CD4-positive, alpha-beta T cell treated with Interleukin-15 for 4 hours (primary cell): ENCODE measurements around the gene ANTXRL.
"Not testable (repeated sequence)": the region's sequence is repeated elsewhere in the genome, so short reads cannot be mapped to it uniquely, and the experiment has no call there.

ENCODE experiments used
- DNase-seq: peaks from one replicate; pipeline ENCODE4 v3.0.0-alpha.2; 2020; ENCODE audit warnings: low spot score

ANTXRL gene

GRCh38 chr10:46286991-46287693, at the start of gene ANTXRL:
ANTXRL (plus strand) TSS chr10:46286997; CDS start chr10:46287263, 266 bp downstream.
- no peak for DNase-seq

GRCh38 chr10:46237815-46238510, 48.8 kb upstream of the ANTXRL start:
- no peak for DNase-seq

GRCh38 chr10:46239247-46239646, 47.5 kb upstream of the ANTXRL start:
- no peak for DNase-seq

DNA sequence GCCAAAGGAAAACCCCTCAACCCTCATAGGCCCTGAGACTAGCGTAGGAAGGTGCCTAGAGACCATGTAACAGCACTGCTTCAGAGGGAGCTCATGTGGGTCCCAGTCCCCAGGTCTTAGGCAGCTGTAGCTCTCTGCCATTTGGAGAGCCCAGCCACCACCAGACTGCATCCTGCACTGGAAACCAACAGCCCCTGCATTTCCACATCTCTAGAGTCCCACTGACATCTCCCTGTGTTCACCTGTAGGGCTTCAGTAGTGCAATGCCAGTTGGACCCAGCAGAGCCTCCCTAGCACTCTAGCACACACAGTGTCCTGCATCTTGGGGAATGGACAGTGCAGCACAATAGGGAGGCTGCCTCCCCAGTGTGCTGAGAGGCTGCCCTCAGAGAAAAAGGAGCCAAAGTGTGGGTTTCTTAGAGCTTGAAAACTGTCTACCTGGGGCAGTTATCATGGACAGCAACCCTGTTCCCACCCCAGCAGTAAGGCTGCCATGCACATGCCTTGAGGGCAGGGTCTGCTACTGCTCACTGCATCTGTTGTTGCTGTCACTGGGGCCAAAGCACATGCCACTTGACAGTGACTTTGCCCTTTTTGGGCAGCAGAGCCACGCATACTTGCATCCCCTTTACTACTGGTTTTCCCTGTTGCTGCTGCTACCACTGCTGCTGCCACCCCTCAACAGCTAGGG, 46.7 kb upstream of the ANTXRL start:
- no peak for DNase-seq

DNA sequence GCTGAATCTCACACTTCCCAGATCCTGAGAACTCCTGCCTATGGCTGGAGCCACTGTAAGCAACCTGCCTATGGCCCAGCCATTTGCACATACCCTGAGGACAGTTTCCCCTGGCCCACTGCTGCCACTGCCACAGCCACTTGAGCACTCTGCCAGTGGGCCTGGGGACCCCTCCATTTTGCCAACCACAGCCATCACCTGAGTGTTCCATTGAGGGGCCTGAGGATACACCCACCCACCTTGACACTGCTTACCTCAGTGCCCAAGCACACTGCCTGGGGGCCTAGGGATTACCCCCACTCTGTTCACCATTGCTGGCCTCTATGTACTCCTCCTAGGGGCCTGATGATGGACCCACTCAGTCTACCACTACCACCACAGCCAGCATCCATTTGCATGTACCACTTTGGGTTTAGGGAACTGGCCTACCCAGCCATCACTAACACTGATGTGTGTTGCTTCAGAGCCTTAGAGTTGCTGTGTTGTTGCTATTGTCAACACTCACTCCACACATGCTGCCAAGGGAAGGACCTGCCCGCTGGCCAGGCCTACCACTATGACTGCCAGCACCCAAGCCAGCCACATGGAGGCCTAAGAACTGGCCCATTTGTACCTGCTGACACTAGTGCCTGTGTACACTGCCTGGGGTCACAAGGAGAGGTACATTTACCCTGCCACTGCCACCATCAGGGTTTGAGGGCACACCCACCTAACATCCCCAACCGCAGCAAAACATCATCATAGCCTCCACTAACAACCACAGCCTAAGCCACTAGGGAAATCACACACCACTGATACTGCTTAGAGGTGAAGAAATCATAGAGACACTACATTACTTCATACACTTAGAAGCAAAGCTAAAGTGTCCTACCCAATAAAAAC, 45.9 kb upstream of the ANTXRL start:
- DNase-seq, result no peak

DNA sequence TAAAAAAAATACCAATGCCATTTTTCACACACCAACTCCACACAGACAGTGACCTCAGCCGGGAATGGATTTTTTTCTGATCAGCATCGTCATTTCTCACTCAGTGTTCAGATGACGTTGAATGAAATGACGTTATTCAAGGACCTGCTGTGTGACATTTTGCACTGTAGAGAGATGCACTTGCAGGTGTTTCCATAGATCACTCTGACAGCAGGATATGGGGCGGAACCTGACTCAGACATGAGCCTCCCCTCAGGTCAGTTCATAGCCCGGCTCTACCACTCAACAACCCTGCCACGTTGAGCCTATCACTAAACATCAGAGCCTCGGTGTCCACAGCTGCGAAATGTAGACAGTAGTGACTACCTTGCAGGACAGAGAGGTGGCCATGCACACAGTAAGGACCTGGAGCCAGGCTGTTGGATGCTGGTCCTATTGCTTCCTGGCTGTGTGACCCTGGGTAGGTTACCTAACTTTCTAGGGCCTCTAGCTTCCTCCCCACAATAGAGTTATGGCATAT, 41.4 kb upstream of the ANTXRL start:
- DNase-seq, result no peak

DNA sequence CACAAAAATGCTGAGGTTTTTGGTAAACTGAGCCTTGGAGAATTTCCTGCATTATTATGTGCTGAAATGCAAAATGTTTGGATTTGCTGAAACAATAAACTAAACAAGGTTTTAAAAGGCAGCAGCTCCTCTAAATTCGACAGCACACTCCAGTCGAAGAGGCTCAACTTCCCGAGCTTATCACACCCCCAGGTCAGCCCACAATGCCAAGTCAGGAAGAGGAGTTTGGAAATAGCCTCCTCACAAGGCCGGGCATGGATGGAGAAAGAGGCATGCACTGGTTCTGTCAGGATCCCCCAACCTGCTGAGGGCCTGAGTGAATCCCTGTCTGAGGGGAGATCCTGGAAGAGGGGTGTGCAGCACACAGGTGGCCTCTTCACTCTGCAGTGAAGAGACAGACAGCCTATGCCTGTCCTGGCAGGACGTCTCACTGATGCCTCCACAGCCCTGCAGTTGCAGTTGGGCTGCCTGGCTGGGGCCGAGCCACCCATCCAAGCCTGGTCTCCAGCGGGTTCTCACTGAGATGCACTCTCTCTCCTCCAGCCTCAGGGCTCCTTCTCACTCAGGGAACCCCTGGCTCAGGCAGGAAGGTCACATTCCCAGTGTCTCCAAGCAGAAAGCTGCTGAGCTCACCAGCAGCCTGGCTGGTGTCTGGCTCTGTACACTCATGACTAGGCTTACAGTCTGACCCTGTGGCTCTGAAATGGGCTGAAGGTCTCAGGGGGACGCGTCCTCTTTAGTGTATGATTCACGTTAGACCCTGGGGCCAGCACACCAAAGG, 40.2 kb upstream of the ANTXRL start:
- DNase-seq, result not testable (repeated sequence)

DNA sequence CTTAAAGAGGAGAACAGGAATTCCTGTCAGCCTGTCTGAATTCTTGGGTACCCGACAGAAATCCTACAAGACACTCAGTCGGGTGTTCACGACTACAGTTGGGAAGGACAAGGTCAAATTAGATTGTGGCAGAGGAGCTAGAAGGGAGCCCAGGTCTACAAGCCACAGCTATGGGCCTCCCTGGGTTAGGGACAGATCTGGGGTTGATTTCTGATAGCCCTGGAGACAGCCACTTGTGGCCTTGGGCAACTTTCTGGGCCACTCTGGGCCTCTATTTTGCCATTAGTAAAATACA, 39.7 kb upstream of the ANTXRL start:
- no peak for DNase-seq

- DNase-seq, result no peak
These were observed 38.8 kb upstream of the ANTXRL start for GRCh38 chr10:46247808-46248569.

DNA sequence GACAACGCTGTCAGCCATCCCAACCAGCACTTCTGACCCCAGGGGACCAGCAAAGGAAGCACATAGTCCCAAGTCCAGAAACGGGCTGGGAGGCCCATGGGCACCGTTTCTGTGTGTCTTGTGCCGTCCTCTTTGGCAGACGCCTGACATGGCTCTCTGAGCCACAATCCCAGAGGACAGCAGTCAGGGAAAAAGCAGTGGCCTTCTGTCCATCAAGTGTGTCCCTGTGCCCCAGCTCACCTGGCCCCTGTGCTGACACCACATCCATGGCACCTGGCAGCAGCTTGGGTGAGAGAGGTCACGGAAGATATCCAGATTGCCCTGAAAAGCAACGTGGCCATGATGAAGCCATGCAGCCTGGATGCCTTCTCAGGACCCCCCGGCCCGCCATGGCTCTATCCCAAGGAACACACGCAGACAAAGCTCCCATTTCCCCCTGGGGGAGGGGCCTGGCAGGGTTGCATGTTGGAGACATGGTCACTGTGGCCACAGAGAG, 38.1 kb upstream of the ANTXRL start:
- no peak for DNase-seq

DNA sequence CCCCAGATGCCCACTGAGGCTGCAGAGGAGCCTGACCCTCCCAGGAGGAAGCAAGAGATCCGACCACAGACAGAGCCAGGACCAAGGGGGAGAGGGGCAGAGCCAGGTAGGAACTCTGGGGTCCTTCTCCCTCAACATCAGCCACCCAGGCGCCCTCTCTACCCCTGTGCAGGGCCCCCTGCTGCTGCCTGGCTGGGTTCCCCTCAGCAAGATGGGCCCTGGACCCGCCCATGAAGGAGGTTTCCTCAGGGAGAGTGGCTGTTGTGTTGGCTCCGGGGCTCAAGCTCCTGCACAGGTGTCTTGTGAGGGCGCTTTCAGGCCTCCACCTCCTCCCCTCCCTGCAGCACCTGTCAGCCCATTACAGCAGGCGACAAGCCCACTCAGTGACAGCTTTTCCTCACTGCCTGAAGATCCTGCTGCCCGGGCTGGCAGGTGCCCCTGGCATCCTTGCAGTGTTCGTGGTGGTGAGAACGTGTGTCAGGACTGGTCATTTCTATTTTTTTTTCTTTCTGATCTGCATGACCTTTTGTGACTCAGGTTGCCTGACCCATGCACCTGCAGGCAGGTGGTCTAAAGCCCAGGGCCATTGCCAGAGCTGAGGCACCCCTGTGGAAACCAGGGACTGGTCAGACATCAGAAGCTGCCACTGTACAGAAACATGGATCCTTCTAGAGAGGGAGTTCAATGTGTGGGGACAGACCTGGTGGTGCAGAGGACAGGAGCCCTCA, 37.0 kb upstream of the ANTXRL start:
- DNase-seq, result not testable (repeated sequence)

DNA sequence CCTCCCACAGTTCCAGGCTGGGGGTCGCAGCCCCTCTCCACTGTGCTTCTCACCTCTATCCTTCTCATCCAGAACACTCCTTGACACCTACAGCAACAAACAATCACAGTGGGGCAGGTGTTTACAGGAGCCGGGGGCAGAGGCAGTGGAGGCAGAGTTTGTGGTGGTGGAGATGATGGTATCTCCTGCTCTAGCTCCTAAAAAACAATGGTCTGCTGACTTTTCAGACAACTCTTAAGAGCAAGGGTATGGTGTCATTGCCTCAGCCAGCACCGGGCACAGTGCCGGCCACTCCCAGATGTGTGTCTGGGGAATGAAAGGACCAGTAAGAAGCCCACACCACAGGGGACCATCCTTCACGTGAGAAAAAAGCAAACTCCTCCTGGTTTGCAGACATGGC, 36.3 kb upstream of the ANTXRL start:
- no peak for DNase-seq

- no peak for DNase-seq
These were observed 35.6 kb upstream of the ANTXRL start for GRCh38 chr10:46250898-46251856.

- no peak for DNase-seq
These were observed 34.6 kb upstream of the ANTXRL start for GRCh38 chr10:46251857-46252847.

- DNase-seq, result no peak
These were observed 33.5 kb upstream of the ANTXRL start for GRCh38 chr10:46253076-46254006.

DNA sequence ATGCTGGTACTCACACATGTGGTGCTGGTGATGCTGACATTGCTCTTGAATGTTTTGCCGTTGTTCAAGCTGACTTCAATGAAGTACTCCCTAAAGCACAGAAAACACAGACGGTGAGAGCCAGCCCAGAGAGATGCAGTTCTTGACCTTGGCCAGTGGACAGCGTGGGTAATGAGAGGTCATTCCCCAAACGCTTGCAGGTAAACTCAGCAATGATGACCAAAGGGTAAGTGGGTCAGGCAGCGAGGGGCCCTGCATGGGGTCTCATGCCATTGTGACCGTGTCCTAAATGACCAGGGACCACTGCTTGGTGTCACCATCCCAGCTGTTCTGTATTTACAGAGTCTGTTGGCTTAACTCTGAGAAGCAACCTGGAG, 32.8 kb upstream of the ANTXRL start:
- DNase-seq, result no peak
